GM19463 (cell line): ENCODE data around the gene MRPL38.

Experiments used
- ATAC-seq: cut with Tn5 transposase; IDR thresholded peaks from one replicate; pipeline ENCODE4 v1.9.1; 2021; ENCODE audit warnings: mild to moderate bottlenecking, moderate library complexity; ENCODE audit not compliant: unreplicated experiment

The MRPL38 gene

DNA sequence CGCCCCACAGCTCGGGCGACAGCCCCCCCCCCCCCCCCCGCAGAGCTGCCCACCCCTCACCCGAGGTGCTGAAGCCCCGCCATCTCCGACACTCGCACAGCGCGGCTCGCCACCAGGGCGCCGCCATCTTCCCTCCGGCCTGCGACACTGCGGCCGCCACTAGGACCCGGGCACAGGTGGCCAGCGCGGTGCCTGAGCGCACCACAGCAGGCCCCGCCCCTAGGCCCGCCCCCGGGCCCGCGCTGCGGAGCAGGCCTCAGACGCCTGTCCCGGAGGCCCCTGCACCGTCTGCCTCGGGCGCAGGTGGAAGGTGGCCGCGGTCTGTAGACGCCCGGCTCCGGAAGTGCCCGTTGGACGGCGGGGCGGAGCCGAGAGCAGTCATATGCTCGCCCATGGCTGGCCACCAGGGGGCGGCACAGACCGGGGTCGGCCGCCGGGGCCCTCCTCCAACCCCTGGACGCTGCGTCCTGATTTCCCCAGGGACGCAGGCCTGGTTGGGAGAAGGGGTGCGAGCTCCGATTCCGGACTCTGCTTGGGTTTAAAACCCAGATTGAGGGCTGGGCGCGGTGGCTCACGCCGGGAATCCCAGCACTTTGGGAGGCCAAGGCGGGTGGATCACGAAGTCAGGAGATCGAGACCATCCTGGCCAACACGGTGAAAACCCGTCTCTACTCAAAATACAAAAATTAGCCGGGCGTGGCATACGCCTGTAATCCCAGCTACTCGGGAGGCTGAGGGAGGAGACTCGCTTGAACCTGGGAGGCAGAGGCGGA is at the start of gene MRPL38:
Gene MRPL38, minus strand, starts transcription at position 136 of the 773 bp plus-strand sequence. Its CDS starts 9 bp downstream, at position 127.
- peak; percentile 95 for ATAC-seq

- ATAC-seq, result no peak
Observed at GRCh38 chr17:75950855-75951554, 46.3 kb upstream of the MRPL38 start.

- no peak for ATAC-seq
Observed at GRCh38 chr17:75950421-75950820, 45.7 kb upstream of the MRPL38 start.

GRCh38 chr17:75945211-75945610 is 40.5 kb upstream of the MRPL38 start:
- ATAC-seq, result no peak

GRCh38 chr17:75943491-75943890 is 38.8 kb upstream of the MRPL38 start:
- no peak for ATAC-seq

- ATAC-seq, result no peak
Observed at GRCh38 chr17:75942473-75942872, 37.8 kb upstream of the MRPL38 start.

DNA sequence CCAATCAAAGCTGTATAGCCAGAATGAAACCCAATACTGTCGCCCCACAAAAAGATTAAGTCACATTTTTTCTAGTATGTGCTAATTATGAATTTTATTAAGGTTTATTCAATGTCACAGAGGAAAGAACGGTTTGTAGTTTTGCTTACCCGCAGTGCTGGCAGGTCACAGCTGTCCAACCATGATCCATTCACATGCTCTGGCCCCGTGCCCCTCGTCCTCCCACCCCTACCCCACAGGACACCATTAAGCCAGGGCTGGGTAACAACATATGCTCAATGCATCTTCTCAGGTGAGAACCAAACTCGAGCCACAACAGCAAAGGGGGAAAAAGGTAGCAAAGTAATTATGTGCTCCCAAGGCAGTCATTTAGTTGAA is 36.7 kb upstream of the MRPL38 start:
- no peak for ATAC-seq

DNA sequence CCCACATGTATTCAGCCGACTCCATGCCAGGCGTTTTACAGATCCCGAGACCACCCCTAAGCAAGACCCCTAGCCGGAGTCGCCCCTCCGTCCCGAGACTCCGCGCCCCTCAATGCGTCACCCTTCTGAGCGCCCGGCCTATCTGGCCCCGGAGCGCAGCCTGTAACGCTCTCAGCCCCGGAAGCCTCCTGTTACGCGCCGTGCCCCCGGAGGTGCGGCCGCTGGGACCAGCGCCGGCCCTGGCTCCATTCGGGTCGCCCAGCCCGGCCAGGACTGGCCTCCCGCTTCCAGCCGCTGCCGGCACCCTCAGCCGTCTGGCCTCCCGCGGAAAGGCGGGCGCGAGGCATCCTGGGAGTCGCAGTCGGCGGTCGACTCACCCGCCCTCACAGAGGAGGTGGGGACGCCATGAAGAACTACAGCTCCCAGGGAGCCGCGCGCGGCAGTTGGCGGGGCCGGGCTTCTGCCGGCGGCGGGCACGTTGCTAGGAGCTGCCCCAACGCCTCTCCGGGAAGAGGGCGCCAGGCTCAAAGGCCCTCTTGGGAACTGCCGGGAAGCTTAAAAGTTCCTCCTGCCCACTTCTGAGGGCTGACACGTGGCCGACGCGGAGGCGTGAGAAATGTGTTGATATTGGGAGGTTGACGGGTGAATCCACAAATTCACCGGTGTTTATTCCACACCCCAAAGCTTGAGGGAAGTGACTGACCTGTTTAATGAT is 36.2 kb upstream of the MRPL38 start, which contains the start of gene FBF1:
Gene FBF1, minus strand, starts transcription at position 316 of the 715 bp plus-strand sequence. CDS start 2,893 bp downstream, outside the sequence.
- peak; percentile 97 for ATAC-seq

DNA sequence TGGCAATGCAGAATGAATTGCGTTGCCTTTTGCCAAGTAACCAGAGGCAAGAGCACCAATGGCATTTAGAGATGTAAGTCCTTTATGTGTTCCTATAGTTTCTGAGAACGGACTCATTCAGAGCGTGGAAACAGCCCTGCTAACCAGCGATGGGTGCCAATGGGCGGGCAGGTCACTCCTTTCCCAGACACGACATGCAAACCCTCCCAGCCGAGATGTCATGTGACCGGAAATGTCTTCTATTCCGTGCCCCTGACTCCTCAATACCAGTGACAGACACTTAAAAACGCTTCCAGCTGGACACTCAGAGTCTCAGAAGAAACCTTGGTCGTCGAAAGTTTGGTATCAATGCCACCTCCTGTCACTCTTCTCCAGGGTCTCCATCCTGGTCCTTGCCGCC is 33.0 kb upstream of the MRPL38 start:
- no peak for ATAC-seq

DNA sequence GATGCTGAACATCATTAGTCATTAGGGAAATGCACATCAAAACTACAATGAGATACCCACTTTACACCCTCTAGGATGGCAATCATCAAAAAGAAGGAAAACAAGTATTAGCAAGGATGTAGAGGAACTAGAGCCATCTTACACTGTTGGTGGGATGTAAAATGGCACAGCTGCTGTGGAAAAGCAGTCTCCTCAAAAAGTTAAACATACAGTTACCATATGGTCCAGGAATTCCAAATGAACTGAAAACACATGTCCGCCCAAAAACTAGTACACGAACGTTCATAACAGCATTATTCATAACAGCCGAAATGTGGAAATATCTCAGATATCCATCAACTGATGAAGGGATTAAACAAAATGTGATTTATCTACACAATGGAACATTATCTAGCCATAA is 29.1 kb upstream of the MRPL38 start:
- ATAC-seq, result no peak

GRCh38 chr17:75932852-75933251 is 28.2 kb upstream of the MRPL38 start:
- no peak for ATAC-seq

GRCh38 chr17:75931062-75931461 is 26.4 kb upstream of the MRPL38 start:
- ATAC-seq, result no peak

- ATAC-seq, result no peak
Observed at GRCh38 chr17:75927286-75927922, 22.7 kb upstream of the MRPL38 start.

DNA sequence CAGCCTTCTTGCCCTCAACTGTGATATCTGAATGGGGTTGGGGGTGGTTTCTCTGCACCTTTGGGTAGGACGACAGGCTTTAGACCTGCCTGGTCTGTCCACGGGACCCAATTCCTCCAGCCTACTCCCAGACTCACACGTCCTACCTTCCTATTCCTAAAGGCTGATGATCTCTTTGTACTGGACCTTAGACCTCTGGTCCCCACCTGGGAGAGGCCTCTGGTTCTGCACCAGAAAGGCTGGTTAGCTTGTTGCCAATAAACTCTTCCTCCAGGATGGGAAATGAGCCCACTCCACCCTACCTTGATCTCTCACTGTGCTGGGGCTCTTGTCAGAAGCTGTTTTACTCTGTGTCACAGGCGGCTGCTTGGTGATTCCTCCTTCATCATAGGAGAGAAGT is 21.8 kb upstream of the MRPL38 start:
- no peak for ATAC-seq

- ATAC-seq, result no peak
Observed at GRCh38 chr17:75925912-75926311, 21.2 kb upstream of the MRPL38 start.

DNA sequence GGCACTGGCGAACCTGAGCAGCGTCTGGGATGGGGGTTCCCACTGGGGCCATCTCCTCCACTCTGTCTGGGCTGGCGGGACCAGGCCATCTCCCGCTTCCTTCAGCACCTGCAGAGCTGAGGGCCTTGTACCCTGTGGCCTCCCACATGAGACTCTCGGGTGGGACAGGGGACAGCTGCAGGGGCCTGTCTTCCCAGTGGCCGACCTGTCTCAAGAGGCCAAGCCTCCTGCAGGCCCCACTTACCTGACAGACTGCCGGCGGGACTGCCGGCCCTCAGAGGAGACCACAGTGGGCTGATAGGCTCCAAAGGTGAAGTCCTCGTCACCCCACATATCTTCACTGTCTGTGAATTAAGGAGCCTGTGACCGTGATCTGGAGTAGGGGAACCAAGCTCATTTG is 20.4 kb upstream of the MRPL38 start:
- no peak for ATAC-seq

GRCh38 chr17:75922963-75923874 is 18.5 kb upstream of the MRPL38 start:
- ATAC-seq, result no peak

GRCh38 chr17:75922173-75922961 is 17.7 kb upstream of the MRPL38 start:
- ATAC-seq, result no peak

GRCh38 chr17:75921596-75921995 is 16.9 kb upstream of the MRPL38 start:
- ATAC-seq, result no peak
